Rectal smooth muscle tissue (tissue), 1 donor: Measurements from ENCODE around the gene SH3GLB2.

Experiments
- H3K27ac ChIP-seq: one replicate; pipeline ENCODE4 v1.7.0; 2013; ENCODE audit warnings: low read depth, low read length, inconsistent platforms
- H3K27me3 ChIP-seq: one replicate; pipeline ENCODE4 v1.7.0; 2013; ENCODE audit warnings: low read length; ENCODE audit not compliant: control insufficient read depth, insufficient read depth
- H3K36me3 ChIP-seq: one replicate; pipeline ENCODE4 v1.7.0; 2013; ENCODE audit warnings: low read length; ENCODE audit not compliant: control insufficient read depth, insufficient read depth
- H3K4me1 ChIP-seq: one replicate; pipeline ENCODE4 v1.7.0; 2013; ENCODE audit warnings: low read length; ENCODE audit not compliant: control insufficient read depth, insufficient read depth
- H3K4me3 ChIP-seq: one replicate; pipeline ENCODE4 v1.7.0; 2013; ENCODE audit warnings: low read length
- H3K9ac ChIP-seq: one replicate; pipeline ENCODE4 v1.7.0; 2013; ENCODE audit warnings: low read length

Gene SH3GLB2

GRCh38 chr9:129068110-129068509, 40.0 kb upstream of the SH3GLB2 start:
- Histone ChIP-seq H3K4me1 (no peaks in the 10 kb centered on the region), H3K27me3 (no peaks in the 10 kb centered on the region), H3K4me3 (no peak overlapping the region), H3K27ac (no peak overlapping the region), H3K9ac (no peak overlapping the region), H3K36me3 (peaks cover 28% of the 10 kb centered on the region)

GRCh38 chr9:129064499-129064908, 36.4 kb upstream of the SH3GLB2 start:
- H3K27me3 ChIP-seq: no peaks in the 10 kb centered on the region
- H3K27ac ChIP-seq: no peak overlapping the region
- no peak overlapping the region for H3K4me3 ChIP-seq
- H3K4me1 ChIP-seq: no peaks in the 10 kb centered on the region
- H3K9ac ChIP-seq: no peak overlapping the region
- H3K36me3 ChIP-seq: peaks cover 37% of the 10 kb centered on the region

- Histone ChIP-seq H3K36me3 (peaks cover 41% of the 10 kb centered on the region), H3K4me3 (no peak overlapping the region)
These were observed 34.9 kb upstream of the SH3GLB2 start for GRCh38 chr9:129063061-129063460.

GRCh38 chr9:129060991-129061390, 32.9 kb upstream of the SH3GLB2 start:
- Histone ChIP-seq H3K27ac (no peak overlapping the region), H3K9ac (no peak overlapping the region), H3K27me3 (no peaks in the 10 kb centered on the region), H3K4me3 (no peak overlapping the region), H3K4me1 (no peaks in the 10 kb centered on the region), H3K36me3 (peaks cover 32% of the 10 kb centered on the region)

More at GRCh38 chr9:129063061-129063460, 34.9 kb upstream of the SH3GLB2 start:
- H3K4me1 ChIP-seq: no peaks in the 10 kb centered on the region
- no peak overlapping the region for H3K9ac ChIP-seq
- H3K27ac ChIP-seq: no peak overlapping the region
- H3K27me3 ChIP-seq: no peaks in the 10 kb centered on the region

GRCh38 chr9:129059796-129060785, 32.0 kb upstream of the SH3GLB2 start:
- no peaks in the 10 kb centered on the region for H3K27me3 ChIP-seq
- no peaks in the 10 kb centered on the region for H3K4me1 ChIP-seq
- H3K27ac ChIP-seq: no peak overlapping the region
- no peak overlapping the region for H3K4me3 ChIP-seq
- no peak overlapping the region for H3K9ac ChIP-seq
- peaks cover 29% of the 10 kb centered on the region for H3K36me3 ChIP-seq

- Histone ChIP-seq H3K4me1 (no peaks in the 10 kb centered on the region), H3K36me3 (peaks cover 27% of the 10 kb centered on the region), H3K4me3 (no peak overlapping the region), H3K27me3 (no peaks in the 10 kb centered on the region), H3K27ac (no peak overlapping the region), H3K9ac (no peak overlapping the region)
These were observed 31.0 kb upstream of the SH3GLB2 start for GRCh38 chr9:129058965-129059795.

- peaks cover 23% of the 10 kb centered on the region for H3K36me3 ChIP-seq
- no peaks in the 10 kb centered on the region for H3K4me1 ChIP-seq
- no peak overlapping the region for H3K27ac ChIP-seq
- no peak overlapping the region for H3K4me3 ChIP-seq
- no peak overlapping the region for H3K9ac ChIP-seq
- H3K27me3 ChIP-seq: no peaks in the 10 kb centered on the region
These were observed 26.2 kb upstream of the SH3GLB2 start for GRCh38 chr9:129054163-129054851.

- no peaks in the 10 kb centered on the region for H3K4me1 ChIP-seq
- H3K27ac ChIP-seq: no peak overlapping the region
- H3K9ac ChIP-seq: no peak overlapping the region
- no peaks in the 10 kb centered on the region for H3K27me3 ChIP-seq
- H3K36me3 ChIP-seq: peaks cover 24% of the 10 kb centered on the region
- H3K4me3 ChIP-seq: no peak overlapping the region
These were observed 24.9 kb upstream of the SH3GLB2 start for GRCh38 chr9:129053020-129053419.

- Histone ChIP-seq H3K4me1 (no peaks in the 10 kb centered on the region), H3K9ac (no peak overlapping the region), H3K4me3 (no peak overlapping the region), H3K36me3 (peaks cover 24% of the 10 kb centered on the region), H3K27me3 (no peaks in the 10 kb centered on the region), H3K27ac (no peak overlapping the region)
These were observed 24.5 kb upstream of the SH3GLB2 start for GRCh38 chr9:129052592-129052991.

- no peaks in the 10 kb centered on the region for H3K27me3 ChIP-seq
- no peak overlapping the region for H3K9ac ChIP-seq
- no peak overlapping the region for H3K27ac ChIP-seq
- H3K4me3 ChIP-seq: no peak overlapping the region
- H3K4me1 ChIP-seq: peaks cover 7% of the 10 kb centered on the region
- peaks cover 20% of the 10 kb centered on the region for H3K36me3 ChIP-seq
These were observed 13.9 kb upstream of the SH3GLB2 start for GRCh38 chr9:129042016-129042415.

- Histone ChIP-seq H3K9ac (no peak overlapping the region), H3K27me3 (no peaks in the 10 kb centered on the region), H3K27ac (no peak overlapping the region), H3K36me3 (peaks cover 17% of the 10 kb centered on the region), H3K4me3 (no peak overlapping the region), H3K4me1 (peaks cover 10% of the 10 kb centered on the region)
These were observed 12.0 kb upstream of the SH3GLB2 start for GRCh38 chr9:129040113-129040643.
